ENCODE results near the gene METRNL.

METRNL gene

GRCh38 chr17:83105512-83105911 is 26.1 kb downstream of the METRNL start:
- Histone ChIP-seq H3K9me3 (ENCODE audit: insufficient read depth, low read length, severe bottlenecking) (no peaks in the 10 kb centered on the region), H3K4me2 (ENCODE audit: insufficient read depth, low read length) (no peak overlapping the region), H3K9ac (ENCODE audit: low read depth, low read length) (no peak overlapping the region), H4K20me1 (ENCODE audit: insufficient read depth, low read length) (peaks cover 22% of the 10 kb centered on the region), H3K27me3 (ENCODE audit: insufficient read depth, low read length, poor library complexity) (peaks cover 10% of the 10 kb centered on the region), H3K4me1 (ENCODE audit: insufficient read depth, low read length) (peaks cover 4% of the 10 kb centered on the region; the same call in 1 of the 2 replicates), H3K79me2 (ENCODE audit: insufficient read depth, low read length) (no peaks in the 10 kb centered on the region), H3K27ac (ENCODE audit: low read length) (no peak overlapping the region), H2AFZ (ENCODE audit: low read depth, low read length) (no peak overlapping the region), H3K4me3 (ENCODE audit: low read depth in 1 of 2, low read length in 2 of 2) (no peak overlapping the region), H3K36me3 (ENCODE audit: insufficient read depth, low read length) (no peaks in the 10 kb centered on the region)
- no peak for TF ChIP-seq EZH2 (IDR thresholded peaks at IDR 0.05; ENCODE audit: borderline replicate concordance, low read depth, low read length, severe bottlenecking)
- ATAC-seq (ENCODE audit: insufficient read depth, low read depth) (no peak), DNase-seq (no peak)

DNA sequence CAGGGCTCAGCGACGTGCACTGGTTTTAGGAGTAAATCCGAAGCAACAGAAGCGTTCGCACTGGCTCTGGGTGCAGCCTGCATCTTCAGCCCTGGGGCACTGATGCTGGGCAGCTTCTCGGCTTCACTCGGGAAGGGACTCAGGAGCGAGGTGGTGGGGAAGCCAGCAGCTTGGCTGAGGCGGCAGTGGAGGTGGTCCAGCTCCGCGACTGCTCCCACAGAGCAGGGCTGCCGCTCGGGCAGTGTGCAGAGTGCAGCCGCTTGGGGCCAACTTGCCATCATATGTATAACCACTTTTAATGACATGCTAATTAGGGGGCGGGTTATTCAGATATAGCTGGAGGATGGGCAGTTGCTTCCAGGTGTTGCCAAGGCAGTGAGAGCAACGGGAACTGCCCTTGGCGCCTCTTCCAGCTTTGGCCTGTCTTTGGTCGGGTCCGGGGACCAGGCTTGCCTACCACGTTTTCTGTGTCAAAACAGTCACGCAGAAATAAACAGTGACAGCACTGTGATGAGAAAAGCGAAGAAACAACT is 26.7 kb downstream of the METRNL start:
- H3K79me2 ChIP-seq (ENCODE audit: insufficient read depth, low read length) = no peaks in the 10 kb centered on the region
- ATAC-seq (ENCODE audit: insufficient read depth, low read depth) (no peak), DNase-seq (no peak)
- H3K36me3 ChIP-seq (ENCODE audit: insufficient read depth, low read length) = no peaks in the 10 kb centered on the region
- H3K27me3 ChIP-seq (ENCODE audit: insufficient read depth, low read length, poor library complexity) = peaks cover 5% of the 10 kb centered on the region
- H3K27ac ChIP-seq (ENCODE audit: low read length) = no peak overlapping the region
- H4K20me1 ChIP-seq (ENCODE audit: insufficient read depth, low read length) = peaks cover 17% of the 10 kb centered on the region
- H2AFZ ChIP-seq (ENCODE audit: low read depth, low read length) = no peak overlapping the region
- TF ChIP-seq, protein P1, sequence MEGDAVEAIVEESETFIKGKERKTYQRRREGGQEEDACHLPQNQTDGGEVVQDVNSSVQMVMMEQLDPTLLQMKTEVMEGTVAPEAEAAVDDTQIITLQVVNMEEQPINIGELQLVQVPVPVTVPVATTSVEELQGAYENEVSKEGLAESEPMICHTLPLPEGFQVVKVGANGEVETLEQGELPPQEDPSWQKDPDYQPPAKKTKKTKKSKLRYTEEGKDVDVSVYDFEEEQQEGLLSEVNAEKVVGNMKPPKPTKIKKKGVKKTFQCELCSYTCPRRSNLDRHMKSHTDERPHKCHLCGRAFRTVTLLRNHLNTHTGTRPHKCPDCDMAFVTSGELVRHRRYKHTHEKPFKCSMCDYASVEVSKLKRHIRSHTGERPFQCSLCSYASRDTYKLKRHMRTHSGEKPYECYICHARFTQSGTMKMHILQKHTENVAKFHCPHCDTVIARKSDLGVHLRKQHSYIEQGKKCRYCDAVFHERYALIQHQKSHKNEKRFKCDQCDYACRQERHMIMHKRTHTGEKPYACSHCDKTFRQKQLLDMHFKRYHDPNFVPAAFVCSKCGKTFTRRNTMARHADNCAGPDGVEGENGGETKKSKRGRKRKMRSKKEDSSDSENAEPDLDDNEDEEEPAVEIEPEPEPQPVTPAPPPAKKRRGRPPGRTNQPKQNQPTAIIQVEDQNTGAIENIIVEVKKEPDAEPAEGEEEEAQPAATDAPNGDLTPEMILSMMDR (IDR thresholded peaks at IDR 0.05; ENCODE audit: borderline replicate concordance, extremely low read depth, low read length, poor library complexity, severe bottlenecking) = no peak
- no peak for TF ChIP-seq EZH2 (IDR thresholded peaks at IDR 0.05; ENCODE audit: borderline replicate concordance, low read depth, low read length, severe bottlenecking)
- no peak overlapping the region for H3K4me2 ChIP-seq (ENCODE audit: insufficient read depth, low read length)
- H3K4me3 ChIP-seq (ENCODE audit: low read depth in 1 of 2, low read length in 2 of 2) = no peak overlapping the region
- H3K4me1 ChIP-seq (ENCODE audit: insufficient read depth, low read length) = peaks cover 4% of the 10 kb centered on the region; the same call in 1 of the 2 replicates
- no peaks in the 10 kb centered on the region for H3K9me3 ChIP-seq (ENCODE audit: insufficient read depth, low read length, severe bottlenecking)
- H3K9ac ChIP-seq (ENCODE audit: low read depth, low read length) = no peak overlapping the region

- H2AFZ ChIP-seq (ENCODE audit: low read depth, low read length) = no peak overlapping the region
- peaks cover 4% of the 10 kb centered on the region; the same call in 1 of the 2 replicates for H3K4me1 ChIP-seq (ENCODE audit: insufficient read depth, low read length)
- no peak overlapping the region for H3K9ac ChIP-seq (ENCODE audit: low read depth, low read length)
- H3K36me3 ChIP-seq (ENCODE audit: insufficient read depth, low read length) = no peaks in the 10 kb centered on the region
- H3K27me3 ChIP-seq (ENCODE audit: insufficient read depth, low read length, poor library complexity) = no peaks in the 10 kb centered on the region
- no peak for DNase-seq
- ATAC-seq (ENCODE audit: insufficient read depth, low read depth) = no peak
- no peak overlapping the region for H3K4me2 ChIP-seq (ENCODE audit: insufficient read depth, low read length)
- TF ChIP-seq EZH2 (IDR thresholded peaks at IDR 0.05; ENCODE audit: borderline replicate concordance, low read depth, low read length, severe bottlenecking) = no peak
- TF ChIP-seq, protein P1 (IDR thresholded peaks at IDR 0.05; ENCODE audit: borderline replicate concordance, extremely low read depth, low read length, poor library complexity, severe bottlenecking) = no peak
- H4K20me1 ChIP-seq (ENCODE audit: insufficient read depth, low read length) = peaks cover 10% of the 10 kb centered on the region
- H3K9me3 ChIP-seq (ENCODE audit: insufficient read depth, low read length, severe bottlenecking) = no peaks in the 10 kb centered on the region
- H3K79me2 ChIP-seq (ENCODE audit: insufficient read depth, low read length) = no peaks in the 10 kb centered on the region
- H3K27ac ChIP-seq (ENCODE audit: low read length) = no peak overlapping the region
- H3K4me3 ChIP-seq (ENCODE audit: low read depth in 1 of 2, low read length in 2 of 2) = no peak overlapping the region
These were observed 27.7 kb downstream of the METRNL start for GRCh38 chr17:83106913-83107655.

DNA sequence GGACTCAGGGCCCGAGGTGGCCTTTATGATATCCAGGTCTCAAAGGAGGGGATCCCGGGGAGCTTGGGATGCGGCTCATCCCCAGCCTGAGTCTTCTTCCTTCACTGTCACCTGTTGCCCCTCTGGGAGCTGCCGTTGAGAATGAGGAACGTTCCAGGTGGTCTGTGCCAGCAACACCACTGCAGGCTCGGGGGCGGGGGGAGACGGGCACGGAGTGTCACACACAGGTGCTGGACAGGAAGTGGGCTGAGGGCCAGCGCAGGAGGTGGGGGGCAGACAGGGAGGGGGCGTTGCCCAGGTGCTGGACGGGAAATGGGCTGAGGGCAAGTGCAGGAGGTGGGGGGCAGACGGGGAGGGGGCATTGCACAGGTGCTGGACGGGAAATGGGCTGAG is 28.2 kb downstream of the METRNL start:
- peaks cover 4% of the 10 kb centered on the region; the same call in 1 of the 2 replicates for H3K4me1 ChIP-seq (ENCODE audit: insufficient read depth, low read length)

More for the DNA sequence above, 28.2 kb downstream of the METRNL start:
- Histone ChIP-seq H3K9ac (ENCODE audit: low read depth, low read length) (no peak overlapping the region), H2AFZ (ENCODE audit: low read depth, low read length) (no peak overlapping the region), H3K9me3 (ENCODE audit: insufficient read depth, low read length, severe bottlenecking) (no peaks in the 10 kb centered on the region), H3K4me3 (ENCODE audit: low read depth in 1 of 2, low read length in 2 of 2) (no peak overlapping the region), H3K27ac (ENCODE audit: low read length) (no peak overlapping the region), H4K20me1 (ENCODE audit: insufficient read depth, low read length) (peaks cover 10% of the 10 kb centered on the region), H3K36me3 (ENCODE audit: insufficient read depth, low read length) (no peaks in the 10 kb centered on the region), H3K79me2 (ENCODE audit: insufficient read depth, low read length) (no peaks in the 10 kb centered on the region), H3K4me2 (ENCODE audit: insufficient read depth, low read length) (no peak overlapping the region), H3K27me3 (ENCODE audit: insufficient read depth, low read length, poor library complexity) (no peaks in the 10 kb centered on the region)
- ATAC-seq (ENCODE audit: insufficient read depth, low read depth) (no peak; the same call in 2 of the 3 replicates), DNase-seq (peak; percentile 20)
- no peak for TF ChIP-seq EZH2 (IDR thresholded peaks at IDR 0.05; ENCODE audit: borderline replicate concordance, low read depth, low read length, severe bottlenecking)
- TF ChIP-seq, protein P1 (IDR thresholded peaks at IDR 0.05; ENCODE audit: borderline replicate concordance, extremely low read depth, low read length, poor library complexity, severe bottlenecking) = no peak

Measured in DND-41 (cell line).